ENCODE data around the gene CPEB1.
"Not testable (repeated sequence)": the region's sequence is repeated elsewhere in the genome, so short reads cannot be mapped to it uniquely, and the experiment has no call there.

The CPEB1 gene

GRCh38 chr15:82548700-82549099 is 98.5 kb downstream of the CPEB1 start:
- DNase-seq (ENCODE audit: low read depth in 1 of 2, low spot score in 1 of 2), result no peak

- no peak for DNase-seq (ENCODE audit: low read depth in 1 of 2, low spot score in 1 of 2)
Measured at GRCh38 chr15:82545478-82545877, 101.7 kb downstream of the CPEB1 start.

GRCh38 chr15:82545002-82545401 is 102.2 kb downstream of the CPEB1 start:
- no peak for DNase-seq (ENCODE audit: low read depth in 1 of 2, low spot score in 1 of 2)

- no peak for DNase-seq (ENCODE audit: low read depth in 1 of 2, low spot score in 1 of 2)
Measured at GRCh38 chr15:82544431-82544830, 102.7 kb downstream of the CPEB1 start.

- DNase-seq (ENCODE audit: low read depth in 1 of 2, low spot score in 1 of 2), result no peak
Measured at GRCh38 chr15:82543160-82543559, 104.0 kb downstream of the CPEB1 start.

- no peak for DNase-seq (ENCODE audit: low read depth in 1 of 2, low spot score in 1 of 2)
Measured at GRCh38 chr15:82540984-82541431, 106.2 kb downstream of the CPEB1 start.

GRCh38 chr15:82540055-82540983 is 106.8 kb downstream of the CPEB1 start, which contains the start of gene RPS17:
RPS17 (minus strand) TSS chr15:82540457; CDS start chr15:82540428, 29 bp downstream.
- DNase-seq (ENCODE audit: low read depth in 1 of 2, low spot score in 1 of 2), result peak; percentile 98 to 99

- DNase-seq (ENCODE audit: low read depth in 1 of 2, low spot score in 1 of 2), result no peak
Measured at GRCh38 chr15:82539691-82540054, 107.5 kb downstream of the CPEB1 start.

- DNase-seq (ENCODE audit: low read depth in 1 of 2, low spot score in 1 of 2), result no peak
Measured at GRCh38 chr15:82538961-82539690, 108.0 kb downstream of the CPEB1 start.

- DNase-seq (ENCODE audit: low read depth in 1 of 2, low spot score in 1 of 2), result no peak
Measured at GRCh38 chr15:82537351-82537908, 109.7 kb downstream of the CPEB1 start.

GRCh38 chr15:82536409-82537350 is 110.5 kb downstream of the CPEB1 start:
- DNase-seq (ENCODE audit: low read depth in 1 of 2, low spot score in 1 of 2), result no peak

GRCh38 chr15:82535566-82536408 is 111.4 kb downstream of the CPEB1 start:
- no peak for DNase-seq (ENCODE audit: low read depth in 1 of 2, low spot score in 1 of 2)

GRCh38 chr15:82535151-82535550 is 112.0 kb downstream of the CPEB1 start:
- DNase-seq (ENCODE audit: low read depth in 1 of 2, low spot score in 1 of 2), result not testable (repeated sequence)

- not testable (repeated sequence) for DNase-seq (ENCODE audit: low read depth in 1 of 2, low spot score in 1 of 2)
Measured at GRCh38 chr15:82534457-82534861, 112.7 kb downstream of the CPEB1 start.

- DNase-seq (ENCODE audit: low read depth in 1 of 2, low spot score in 1 of 2), result no peak
Measured at GRCh38 chr15:82533801-82534200, 113.4 kb downstream of the CPEB1 start.

- no peak for DNase-seq (ENCODE audit: low read depth in 1 of 2, low spot score in 1 of 2)
Measured at GRCh38 chr15:82532991-82533481, 114.1 kb downstream of the CPEB1 start.

GRCh38 chr15:82532383-82532990 is 114.7 kb downstream of the CPEB1 start:
- DNase-seq (ENCODE audit: low read depth in 1 of 2, low spot score in 1 of 2), result no peak

- DNase-seq (ENCODE audit: low read depth in 1 of 2, low spot score in 1 of 2), result no peak
Measured at GRCh38 chr15:82531496-82532382, 115.4 kb downstream of the CPEB1 start.

All from stimulated activated CD4-positive, alpha-beta T cell treated with anti-CD3 and anti-CD28 coated beads, Interleukin-15, amount 100 ng/mL, for 1 hour (primary cell).